Esophagus muscularis mucosa (tissue), 4 donors: Measurements from ENCODE around the gene EBF3. TPM values are rescaled to one million over a fixed set of nuclear protein-coding genes. Genes with fewer than 3 reads are reported as not detected.

ENCODE experiments used
- DNase-seq: peaks from one replicate; pipeline ENCODE4 v3.0.0-alpha.2; 2017; ENCODE audit errors: extremely low spot score
- H3K27ac ChIP-seq, 4 donors: fragments of 200-600 bp; sonication (generic); replicated peaks in 1 of 4; 1 replicate in 3 of 4; 2 replicates in 1 of 4; pipeline ENCODE4 v1.5.1; 2016 to 2019; ENCODE audit warnings: mild to moderate bottlenecking in 1 of 4
- H3K27me3 ChIP-seq, 4 donors: fragments of 200-600 bp; sonication (generic); one replicate each; pipeline versions ENCODE4 v1.5.1 to v1.6.0; 2016 to 2019
- H3K36me3 ChIP-seq, 4 donors: fragments of 200-600 bp; sonication (generic); one replicate each; pipeline ENCODE4 v1.5.1; 2016 to 2019
- H3K4me1 ChIP-seq, 4 donors: fragments of 200-600 bp; sonication (generic); one replicate each; pipeline ENCODE4 v1.5.1; 2016 to 2019
- H3K4me3 ChIP-seq, 4 donors: fragments of 200-600 bp; sonication (generic); 1 replicate in 2 of 4; 2 replicates in 2 of 4; pipeline ENCODE4 v1.5.1; 2016 to 2019; ENCODE audit warnings: mild to moderate bottlenecking in 4 of 4, moderate library complexity in 1 of 4
- H3K9me3 ChIP-seq, 4 donors: fragments of 200-600 bp; sonication (generic); 1 replicate in 3 of 4; 2 replicates in 1 of 4; pipeline ENCODE4 v1.5.1; 2016 to 2019
- EP300 ChIP-seq: sonication (generic); formaldehyde crosslinking; IDR thresholded peaks from one replicate; pipeline ENCODE4 v1.6.1; 2017; ENCODE audit warnings: antibody characterized with exemption
- POLR2A ChIP-seq: fragments of 450-650 bp; IDR thresholded peaks from one replicate; pipeline ENCODE4 v1.6.1; 2017; ENCODE audit warnings: antibody characterized with exemption, moderate library complexity, mild to moderate bottlenecking, low read depth
- POLR2AphosphoS5 ChIP-seq, 2 donors: sonication (generic); formaldehyde crosslinking; IDR thresholded peaks; one replicate each; pipeline ENCODE4 v1.6.1; 2017; ENCODE audit warnings: antibody characterized with exemption in 2 of 2
- WGBS: methylation state at CpG from one replicate; pipeline ENCODE4 v1.1.5; 2018; 5-methylcytosine and 5-hydroxymethylcytosine counted together
- intact Hi-C: fragments of 100-400 bp; cut with DNase I; formaldehyde crosslinking; loops from one replicate; pipeline ENCODE4 v1.15.1; 2023
- total RNA-seq, 4 donors: library from RNA; depleted of rRNA; stranded (reverse); fragments of >200 nt; gene quantifications; one replicate each; pipeline versions ENCODE4 v1.1.0 to v1.2.1, GENCODE V29; 2016
- TF ChIP-seq, protein P1 (sequence below), 3 experiments: fragments of 200-600 bp in 2 of 3; fragments of 450-650 bp in 1 of 3; sonication (generic) in 2 of 3; IDR thresholded peaks; one replicate each; pipeline ENCODE4 v1.5.1; 2017 to 2019; ENCODE audit warnings: antibody characterized with exemption in 3 of 3, mild to moderate bottlenecking in 2 of 3, moderate library complexity in 1 of 3

EBF3 gene
- total RNA-seq, 4 donors from 2014 or later: 2.9 to 7.3 (median 5.2) TPM

GRCh38 chr10:129850316-129850715 lies 113.8 kb downstream of the EBF3 start:
- 95% methylated on average over 10 of the region's 10 CpGs for WGBS
- peaks cover 0 to 18% (median 0%) of the 10 kb centered on the region in 4 donors for H3K36me3 ChIP-seq
- intact Hi-C loops: no loop called here

DNA sequence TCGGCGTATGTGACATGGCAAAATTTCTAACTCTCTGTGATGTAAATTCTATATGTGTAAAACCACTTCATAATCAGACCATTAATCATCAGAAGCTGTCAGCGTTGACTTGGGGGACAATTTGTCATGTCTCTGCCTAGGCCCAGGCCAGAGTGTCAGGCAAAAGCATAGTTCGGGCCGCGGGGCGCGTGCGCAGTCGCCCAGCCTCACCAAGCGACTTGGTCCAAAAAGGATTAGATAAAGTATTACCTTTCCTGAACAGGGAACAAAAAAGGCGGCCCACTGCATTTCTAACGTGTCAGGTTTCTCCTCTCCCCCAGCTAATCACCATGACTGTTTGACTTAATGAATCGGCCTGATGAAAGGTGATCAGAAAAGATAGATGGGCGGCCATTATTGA lies 114.2 kb downstream of the EBF3 start:
- no peak overlapping the region for H3K27ac ChIP-seq
- TF ChIP-seq POLR2AphosphoS5 (IDR thresholded peaks at IDR 0.05): no peak
- TF ChIP-seq, protein P1, sequence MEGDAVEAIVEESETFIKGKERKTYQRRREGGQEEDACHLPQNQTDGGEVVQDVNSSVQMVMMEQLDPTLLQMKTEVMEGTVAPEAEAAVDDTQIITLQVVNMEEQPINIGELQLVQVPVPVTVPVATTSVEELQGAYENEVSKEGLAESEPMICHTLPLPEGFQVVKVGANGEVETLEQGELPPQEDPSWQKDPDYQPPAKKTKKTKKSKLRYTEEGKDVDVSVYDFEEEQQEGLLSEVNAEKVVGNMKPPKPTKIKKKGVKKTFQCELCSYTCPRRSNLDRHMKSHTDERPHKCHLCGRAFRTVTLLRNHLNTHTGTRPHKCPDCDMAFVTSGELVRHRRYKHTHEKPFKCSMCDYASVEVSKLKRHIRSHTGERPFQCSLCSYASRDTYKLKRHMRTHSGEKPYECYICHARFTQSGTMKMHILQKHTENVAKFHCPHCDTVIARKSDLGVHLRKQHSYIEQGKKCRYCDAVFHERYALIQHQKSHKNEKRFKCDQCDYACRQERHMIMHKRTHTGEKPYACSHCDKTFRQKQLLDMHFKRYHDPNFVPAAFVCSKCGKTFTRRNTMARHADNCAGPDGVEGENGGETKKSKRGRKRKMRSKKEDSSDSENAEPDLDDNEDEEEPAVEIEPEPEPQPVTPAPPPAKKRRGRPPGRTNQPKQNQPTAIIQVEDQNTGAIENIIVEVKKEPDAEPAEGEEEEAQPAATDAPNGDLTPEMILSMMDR (IDR thresholded peaks at IDR 0.05): no peak
- no peak for TF ChIP-seq EP300
- TF ChIP-seq POLR2A: no peak
- peaks cover 0 to 36% (median 2%) of the 10 kb centered on the region in 4 donors for H3K27me3 ChIP-seq
- WGBS: 90% methylated on average over 15 of the region's 15 CpGs
- intact Hi-C loops: no loop called here
- no peak for DNase-seq
- peaks cover 0 to 7% (median 0%) of the 10 kb centered on the region in 4 donors for H3K4me1 ChIP-seq
- H3K9me3 ChIP-seq: no peaks in the 10 kb centered on the region
- no peak overlapping the region for H3K4me3 ChIP-seq
- peaks cover 0 to 18% (median 0%) of the 10 kb centered on the region in 4 donors for H3K36me3 ChIP-seq

More at GRCh38 chr10:129850316-129850715, 113.8 kb downstream of the EBF3 start:
- H3K4me1 ChIP-seq: peaks cover 0 to 7% (median 0%) of the 10 kb centered on the region in 4 donors
- no peak for DNase-seq
- H3K27me3 ChIP-seq: peaks cover 0 to 39% (median 2%) of the 10 kb centered on the region in 4 donors
- H3K9me3 ChIP-seq: no peaks in the 10 kb centered on the region
- no peak overlapping the region for H3K4me3 ChIP-seq
- H3K27ac ChIP-seq: no peak overlapping the region
- TF ChIP-seq, protein P1 (IDR thresholded peaks at IDR 0.05): no peak
- TF ChIP-seq POLR2AphosphoS5 (IDR thresholded peaks at IDR 0.05): no peak
- no peak for TF ChIP-seq EP300
- no peak for TF ChIP-seq POLR2A

GRCh38 chr10:129849452-129849750 lies 114.7 kb downstream of the EBF3 start:
- Histone ChIP-seq H3K27me3 (peaks cover 0 to 33% (median 1%) of the 10 kb centered on the region in 4 donors), H3K4me1 (peaks cover 0 to 7% (median 0%) of the 10 kb centered on the region in 4 donors), H3K36me3 (peaks cover 0 to 21% (median 0%) of the 10 kb centered on the region in 4 donors), H3K4me3 (no peak overlapping the region), H3K9me3 (no peaks in the 10 kb centered on the region), H3K27ac (no peak overlapping the region)
- 99% methylated on average over 18 of the region's 19 CpGs for whole genome bisulfite sequencing
- DNase-seq: no peak
- TF ChIP-seq, protein P1 (IDR thresholded peaks at IDR 0.05): no peak
- no peak for TF ChIP-seq POLR2AphosphoS5 (IDR thresholded peaks at IDR 0.05)
- TF ChIP-seq POLR2A: no peak
- no peak for TF ChIP-seq EP300
- intact Hi-C loops: no loop called here

- DNase-seq: no peak
- WGBS: 96% methylated on average over 19 of the region's 19 CpGs
- Histone ChIP-seq H3K4me1 (peaks cover 0 to 7% (median 0%) of the 10 kb centered on the region in 4 donors), H3K9me3 (no peaks in the 10 kb centered on the region), H3K4me3 (no peak overlapping the region), H3K36me3 (peaks cover 0 to 26% (median 0%) of the 10 kb centered on the region in 4 donors), H3K27me3 (peaks cover 0 to 33% (median 0%) of the 10 kb centered on the region in 4 donors), H3K27ac (no peak overlapping the region)
- TF ChIP-seq EP300 (no peak), POLR2AphosphoS5 (IDR thresholded peaks at IDR 0.05) (no peak), POLR2A (no peak)
- TF ChIP-seq, protein P1 (IDR thresholded peaks at IDR 0.05): no peak
- intact Hi-C loops: no loop called here
Observed at GRCh38 chr10:129848696-129849451, 115.2 kb downstream of the EBF3 start.
